ELR (cell line): ENCODE measurements around the gene MYZAP.

Experiments used
- DNase-seq: peaks from one replicate; pipeline ENCODE4 v3.0.0-alpha.2; 2015; ENCODE audit warnings: low read depth

The MYZAP gene

DNA sequence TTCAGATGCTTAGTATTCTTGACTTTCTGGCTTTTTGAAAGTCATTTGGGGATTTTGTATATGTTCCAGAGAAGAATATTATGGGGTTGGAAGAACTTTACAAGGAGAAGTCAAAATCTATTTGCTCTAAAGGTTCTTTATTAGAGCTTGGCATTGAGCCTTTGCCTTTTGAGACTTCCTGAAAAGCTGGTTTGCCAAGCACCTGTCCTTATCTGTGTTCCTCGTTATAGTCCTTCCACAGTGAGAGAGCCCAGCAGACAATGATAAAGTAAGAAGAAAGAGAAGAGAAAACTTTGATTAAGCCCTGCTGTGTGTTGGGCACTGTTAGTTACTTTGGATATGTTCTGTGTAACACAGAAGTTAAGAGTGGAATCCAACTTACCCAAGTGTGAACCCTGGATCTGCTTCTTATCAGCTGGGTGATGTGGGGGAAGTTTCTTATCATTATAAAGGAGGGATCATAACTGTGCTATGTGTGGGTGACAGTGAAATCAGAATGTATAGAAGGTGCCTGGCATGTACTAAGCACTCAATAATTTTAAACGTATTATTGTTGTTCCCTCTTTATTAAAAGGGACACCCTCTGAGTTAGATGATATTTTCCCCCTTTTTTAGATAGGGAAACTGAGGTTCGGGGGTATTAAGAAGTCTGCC, 70.5 kb downstream of the MYZAP start:
- no peak for DNase-seq

DNA sequence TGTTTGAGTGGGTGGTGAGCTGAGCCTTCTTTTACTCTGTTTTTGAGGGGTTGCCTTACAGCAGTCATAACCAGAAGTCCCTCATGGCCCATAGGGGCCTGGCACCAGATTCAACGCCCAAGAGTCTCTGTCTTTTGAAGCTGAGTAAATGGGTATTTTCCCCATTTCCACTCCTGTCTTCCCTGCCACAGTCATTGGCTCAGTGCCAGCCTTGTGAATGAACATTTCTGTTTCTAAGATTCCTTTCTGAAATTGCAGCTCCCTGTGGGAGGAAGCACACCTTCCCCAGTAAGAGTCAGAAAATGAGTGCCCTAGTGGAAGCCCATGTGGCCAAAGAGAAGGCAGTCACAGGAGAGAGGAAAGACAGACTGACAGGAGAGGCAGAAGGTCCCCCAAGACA, 71.1 kb downstream of the MYZAP start:
- DNase-seq = no peak

DNA sequence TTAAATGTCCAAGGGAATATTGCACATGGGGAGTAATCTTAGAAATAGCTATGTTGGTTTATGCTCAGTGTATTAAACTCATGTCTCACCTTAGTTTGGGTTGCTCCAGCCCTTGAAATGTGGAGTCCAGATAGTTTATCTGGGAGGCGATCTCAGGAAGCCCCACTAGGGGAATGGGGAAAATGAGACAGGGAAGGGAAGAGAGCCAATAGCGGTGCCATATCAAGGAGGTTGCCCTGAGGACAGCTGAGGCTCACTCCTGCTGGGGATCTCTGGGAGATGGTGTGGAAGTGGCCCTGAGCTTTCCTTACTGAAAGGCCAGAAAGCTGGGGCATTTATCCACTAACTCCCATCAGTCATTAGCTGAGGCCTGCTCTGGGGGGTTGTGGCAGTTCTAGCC, 71.6 kb downstream of the MYZAP start:
- no peak for DNase-seq

DNA sequence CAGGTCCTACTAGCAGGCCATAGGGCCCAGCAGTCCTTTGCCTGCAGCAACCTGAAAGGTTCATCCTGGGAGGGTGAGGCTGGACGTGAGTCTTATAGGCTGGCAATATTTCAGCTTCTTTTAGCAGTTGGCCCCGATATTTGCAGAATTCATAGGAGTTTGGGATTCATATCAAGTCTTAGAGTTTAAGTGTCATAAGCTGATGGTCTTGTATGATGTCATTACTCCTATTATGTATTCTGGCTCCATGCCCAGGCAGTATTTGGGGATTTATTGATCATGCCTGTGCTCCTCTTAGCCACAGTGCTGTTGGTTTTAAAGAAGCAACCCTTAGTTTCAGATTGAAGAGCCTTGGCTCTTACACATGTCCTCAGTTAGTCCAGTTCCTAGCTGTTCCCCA, 73.5 kb downstream of the MYZAP start:
- no peak for DNase-seq

DNA sequence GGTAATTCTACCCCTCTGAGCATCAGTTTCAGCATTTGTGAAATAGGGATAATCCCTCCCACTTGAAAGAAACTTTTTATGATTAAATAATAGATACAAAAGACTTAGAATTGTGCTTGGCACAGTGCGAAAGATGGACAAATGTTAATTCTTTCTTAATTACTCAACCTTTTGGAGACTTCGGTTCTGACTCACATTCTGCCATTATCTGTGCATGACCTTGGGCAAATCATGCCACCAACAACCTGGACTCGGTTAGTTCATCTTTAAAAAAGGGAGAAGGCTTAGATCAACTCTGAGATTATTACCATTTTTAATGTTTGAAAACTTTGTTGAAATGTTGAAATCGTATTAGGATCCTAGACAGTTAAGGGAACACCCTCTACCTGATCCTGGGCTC, 74.2 kb downstream of the MYZAP start:
- DNase-seq = peak; percentile 35

DNA sequence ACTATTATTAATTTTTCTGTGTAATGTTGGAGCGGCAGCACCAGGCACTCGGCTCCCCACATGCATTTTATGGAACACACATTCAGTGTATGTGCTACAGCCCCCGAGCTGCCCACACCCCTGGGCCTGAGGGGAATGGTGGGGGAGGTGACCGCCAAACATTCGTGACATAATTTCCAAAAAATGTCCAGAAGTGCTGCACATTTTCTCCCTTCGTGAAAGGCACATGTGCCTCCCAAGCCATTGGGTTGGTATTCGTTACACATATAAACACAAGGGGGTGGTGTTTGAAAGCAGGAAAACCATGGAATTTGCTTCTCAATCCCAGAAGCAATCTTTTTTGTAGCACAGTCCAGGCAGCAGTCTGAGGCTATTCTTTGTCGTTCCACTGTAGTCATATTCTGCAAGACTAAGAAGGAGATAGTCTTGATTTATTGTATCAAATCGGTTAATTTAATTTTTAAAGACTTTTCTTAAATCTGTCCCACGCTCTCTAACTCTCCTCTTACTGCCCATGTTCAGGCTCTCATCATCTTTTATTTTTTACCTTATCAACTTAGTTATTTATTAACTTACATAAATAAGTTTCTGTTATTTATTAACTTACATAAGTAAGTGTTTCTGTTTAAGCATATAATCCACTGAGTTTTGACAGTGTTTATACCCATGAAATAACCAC, 75.6 kb downstream of the MYZAP start:
- peak; percentile 84 for DNase-seq

DNA sequence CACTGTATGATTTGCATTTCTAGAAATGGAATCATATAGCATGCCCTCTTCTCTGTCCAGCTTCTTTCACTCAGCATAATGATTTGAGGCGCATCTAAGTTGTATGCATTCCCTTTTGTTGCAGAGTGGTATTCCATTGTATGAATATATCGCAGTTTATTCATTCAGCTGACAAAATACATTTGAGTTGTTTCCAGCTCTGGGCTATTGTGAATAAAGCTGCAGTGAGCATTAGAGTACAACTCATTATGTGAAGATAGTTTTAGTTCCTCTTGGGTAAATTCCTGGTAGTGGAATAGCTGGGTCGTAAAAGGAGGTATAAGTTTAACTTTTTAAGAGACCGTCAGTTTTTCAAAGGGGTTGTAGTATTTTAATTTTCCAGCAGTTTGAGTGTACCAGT, 76.3 kb downstream of the MYZAP start:
- DNase-seq = no peak

DNA sequence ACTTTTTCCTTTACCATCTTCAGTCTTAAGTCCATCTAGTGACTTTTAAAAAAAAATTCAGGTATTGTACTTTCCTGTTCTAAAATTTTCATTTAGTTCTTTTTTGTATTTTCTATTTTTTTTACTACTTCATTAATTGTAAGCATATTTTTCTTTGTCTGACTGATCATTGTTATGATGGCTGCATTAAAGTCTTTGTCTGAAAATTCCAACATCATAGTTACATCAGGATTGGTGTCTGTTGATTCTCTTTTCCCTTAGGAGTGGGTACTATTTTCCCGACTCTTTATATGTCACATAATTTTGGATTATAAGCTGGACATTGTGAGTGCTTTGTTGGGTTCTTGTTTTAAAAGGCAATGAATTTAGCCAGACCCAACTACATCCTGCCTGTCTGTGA, 79.9 kb downstream of the MYZAP start:
- peak; percentile 9 for DNase-seq

DNA sequence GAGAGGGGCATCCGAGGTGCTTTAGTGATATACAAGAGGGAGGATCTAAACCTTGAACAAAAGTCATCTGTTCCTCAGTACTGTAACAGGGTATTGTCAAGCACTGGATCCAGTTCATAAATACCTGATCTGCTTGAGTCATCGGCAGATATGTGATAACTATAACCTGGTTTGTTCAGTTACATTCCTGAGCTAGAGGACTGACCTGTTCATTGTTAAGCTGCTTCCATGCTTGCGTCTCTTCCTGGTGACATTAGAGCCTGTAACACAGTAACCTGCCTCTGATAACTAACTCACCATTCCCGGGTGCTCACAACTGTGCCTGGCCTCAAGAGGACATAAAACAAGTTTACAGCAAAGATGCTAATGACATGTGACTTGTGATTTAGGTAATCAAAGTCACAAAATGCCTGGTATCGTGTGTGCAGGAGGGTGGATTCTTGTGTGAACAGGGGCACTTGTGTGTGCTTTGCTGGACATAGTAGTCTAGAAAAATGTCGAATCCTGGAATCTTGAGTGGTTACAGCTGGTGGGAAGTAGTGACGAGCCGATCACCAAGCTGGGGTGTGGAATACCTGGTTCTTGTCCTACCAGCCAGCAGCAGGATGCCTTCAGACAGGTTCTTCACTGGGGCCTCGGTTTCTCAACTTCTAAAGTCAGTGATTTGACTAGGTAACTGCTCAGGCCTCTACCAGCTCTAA, 83.9 kb downstream of the MYZAP start:
- no peak for DNase-seq

DNA sequence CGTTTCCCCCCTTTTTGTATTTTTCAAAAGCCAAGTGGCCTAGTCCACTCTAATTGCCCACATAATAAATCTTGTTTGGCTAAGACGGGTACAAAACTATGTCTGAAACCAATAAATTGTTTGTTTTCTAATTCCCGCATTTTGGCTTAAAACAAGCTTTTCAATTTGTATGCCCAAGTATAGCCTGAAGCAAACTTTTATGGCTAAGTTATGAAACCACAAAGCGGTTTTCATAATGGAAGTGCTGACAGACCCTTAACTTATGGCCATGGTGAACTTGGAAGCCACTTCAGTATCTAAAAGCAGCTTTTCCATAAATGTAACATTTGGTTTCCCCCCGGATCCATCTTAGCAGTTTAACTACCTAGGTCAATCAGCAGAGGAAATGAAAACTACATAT, 84.9 kb downstream of the MYZAP start:
- DNase-seq = no peak

DNA sequence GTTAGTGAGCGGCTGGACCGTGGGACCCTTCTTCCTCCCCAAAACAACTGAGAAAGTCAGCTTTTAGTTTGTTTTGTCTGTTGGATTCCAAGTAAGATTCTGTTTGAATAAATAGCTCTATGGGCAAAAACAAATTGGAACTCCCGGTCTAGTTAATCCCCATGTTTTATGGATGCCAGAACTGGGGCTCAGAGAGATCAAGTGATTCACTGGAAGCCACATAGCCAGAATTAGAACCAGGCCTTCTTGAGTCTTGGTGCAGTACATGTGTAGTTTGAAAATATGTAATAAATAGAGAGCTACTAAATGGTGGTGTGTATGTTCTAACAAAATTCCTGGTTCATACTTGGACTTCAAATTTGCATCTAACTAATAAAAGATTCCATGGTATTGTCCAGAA, 85.5 kb downstream of the MYZAP start:
- DNase-seq = no peak

DNA sequence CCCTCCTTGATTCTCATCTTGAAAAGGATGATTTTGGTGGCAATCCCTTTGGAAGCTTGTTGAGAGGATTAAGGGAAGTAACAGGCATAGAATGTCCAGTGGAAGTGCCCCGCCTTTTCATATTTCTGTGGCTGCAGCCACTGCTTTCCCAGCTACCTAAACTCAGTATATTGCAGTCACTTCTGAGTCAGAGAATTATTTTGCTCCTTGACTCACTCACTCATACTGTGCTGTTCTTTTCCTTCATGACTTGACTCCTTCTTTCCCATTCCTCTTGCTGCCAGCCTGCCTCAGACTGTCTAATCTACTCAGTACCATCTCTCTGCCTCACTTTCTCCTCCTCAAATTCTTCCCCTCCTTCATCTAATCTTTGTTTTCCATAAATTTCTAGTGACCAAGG, 88.3 kb downstream of the MYZAP start:
- DNase-seq = peak; percentile 87

DNA sequence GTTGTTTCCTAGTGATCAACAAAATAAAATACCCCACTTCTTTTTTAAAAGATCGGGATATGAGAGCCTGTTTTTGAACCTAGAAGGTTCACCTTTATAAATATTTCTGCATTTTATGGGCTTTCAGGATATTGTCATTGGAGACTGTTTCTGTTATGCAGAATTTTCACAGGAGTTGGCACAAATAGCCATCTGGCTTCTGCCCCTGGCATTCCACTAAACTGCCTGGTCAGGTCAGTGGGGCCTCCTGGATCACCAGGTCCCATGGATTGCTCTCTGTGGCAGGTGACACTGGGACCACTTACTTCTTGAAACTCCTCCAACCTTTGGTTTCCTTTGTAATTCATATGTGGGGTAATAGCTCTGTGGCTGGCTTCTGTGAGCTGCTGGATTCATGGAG, 89.3 kb downstream of the MYZAP start:
- no peak for DNase-seq

DNA sequence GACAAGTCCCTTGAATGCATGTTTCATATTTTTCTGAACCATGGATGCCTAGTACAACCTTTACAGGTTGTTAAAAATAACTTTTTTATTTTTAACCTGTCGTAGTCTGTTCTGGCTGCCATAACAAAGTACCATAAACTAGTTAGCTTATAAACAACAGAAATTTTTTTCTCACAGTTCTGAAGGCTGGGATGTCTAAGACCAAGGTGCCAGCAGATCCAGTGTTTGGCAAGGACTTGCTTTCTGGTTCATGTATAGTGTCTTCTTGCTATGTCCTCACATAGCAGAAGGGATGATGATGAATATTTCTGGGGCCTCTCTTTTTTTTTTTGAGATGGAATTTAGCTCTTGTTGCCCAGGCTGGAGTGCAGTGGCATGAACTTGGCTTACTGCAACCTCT, 91.8 kb downstream of the MYZAP start:
- no peak for DNase-seq

DNA sequence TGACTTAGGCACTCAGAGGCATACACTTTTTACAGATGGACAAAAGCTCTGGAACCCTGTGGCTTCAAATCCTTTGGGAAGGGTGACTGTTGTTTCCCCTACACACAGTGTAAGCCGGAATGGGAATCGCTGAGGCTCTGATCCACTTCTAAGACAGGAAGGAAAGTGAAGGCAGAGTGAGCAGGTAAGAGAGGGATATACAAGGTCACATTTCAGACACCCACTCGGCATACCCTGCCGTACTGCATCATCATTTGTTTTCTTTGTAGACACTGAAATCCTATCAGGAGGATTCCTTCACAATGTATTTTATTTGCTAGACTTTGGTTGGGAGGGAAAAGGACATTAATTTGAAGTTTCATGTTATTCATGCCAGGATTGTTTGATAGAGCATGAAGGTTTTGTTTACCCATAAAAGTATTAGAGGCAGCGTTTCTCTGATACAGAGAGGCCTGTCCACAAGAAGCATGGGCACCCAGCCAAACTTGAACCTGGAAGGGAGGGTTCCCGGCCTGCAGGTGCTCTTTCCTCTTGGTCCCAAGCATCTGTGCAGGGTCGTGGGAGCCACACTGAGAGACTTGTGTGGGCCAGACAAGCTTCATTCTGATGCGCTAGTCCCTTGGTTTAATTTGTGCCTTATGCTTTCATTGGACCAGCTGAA, 92.9 kb downstream of the MYZAP start:
- DNase-seq = no peak

DNA sequence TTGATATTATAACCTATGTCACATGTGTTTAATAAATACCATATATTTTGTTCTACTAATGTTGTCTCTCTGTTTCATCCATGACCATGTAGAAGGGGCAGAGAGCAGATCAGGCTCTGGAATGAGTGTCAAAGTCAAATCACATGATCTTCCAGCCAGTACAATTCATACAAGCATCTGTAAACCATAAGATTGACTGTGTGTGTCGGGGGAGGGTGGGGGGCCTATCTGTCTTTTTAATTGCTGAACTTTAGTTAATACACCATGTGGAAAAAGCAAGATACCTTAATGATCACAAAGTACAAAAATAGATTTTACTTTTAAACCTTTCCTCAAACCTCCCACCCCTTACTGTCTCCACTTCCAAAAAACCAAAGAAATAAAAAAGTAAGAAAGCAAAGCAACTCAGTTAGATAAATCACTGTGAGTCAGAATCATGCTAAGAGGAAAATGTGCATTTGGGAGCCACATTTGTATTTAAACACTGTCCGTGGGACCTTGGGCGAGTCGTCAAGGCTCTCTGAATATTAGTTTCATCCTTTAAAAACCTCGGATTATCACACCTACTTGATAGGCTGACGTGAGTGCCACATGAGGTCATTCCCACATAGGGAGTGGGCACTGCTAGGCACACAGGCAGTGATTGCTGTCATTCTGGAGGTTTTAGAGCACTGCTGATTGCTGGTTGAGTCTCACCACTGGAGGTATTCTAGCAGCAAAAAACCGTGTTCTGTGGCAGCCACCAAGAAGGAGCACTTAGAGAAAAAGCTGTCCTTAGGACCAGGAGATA, 93.8 kb downstream of the MYZAP start:
- peak; percentile 6 for DNase-seq

DNA sequence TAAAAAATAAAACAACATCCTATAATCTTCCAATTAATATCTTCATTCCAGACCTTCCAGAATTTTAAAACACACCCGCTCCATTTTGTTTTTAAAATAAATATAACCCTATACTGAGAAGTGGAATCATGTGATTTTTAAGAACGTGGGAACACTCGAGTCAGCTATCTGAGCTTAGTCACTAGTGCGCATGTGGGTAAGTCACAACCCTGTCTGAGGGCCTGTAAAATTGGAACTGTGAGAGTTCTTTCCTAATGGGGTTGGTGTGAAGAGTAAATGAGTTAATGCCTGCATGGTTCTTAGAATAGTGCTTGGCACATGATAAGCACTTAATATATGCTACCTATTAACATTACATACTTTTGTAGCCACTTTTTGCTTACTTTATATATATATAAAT, 95.0 kb downstream of the MYZAP start:
- DNase-seq = peak; percentile 9

DNA sequence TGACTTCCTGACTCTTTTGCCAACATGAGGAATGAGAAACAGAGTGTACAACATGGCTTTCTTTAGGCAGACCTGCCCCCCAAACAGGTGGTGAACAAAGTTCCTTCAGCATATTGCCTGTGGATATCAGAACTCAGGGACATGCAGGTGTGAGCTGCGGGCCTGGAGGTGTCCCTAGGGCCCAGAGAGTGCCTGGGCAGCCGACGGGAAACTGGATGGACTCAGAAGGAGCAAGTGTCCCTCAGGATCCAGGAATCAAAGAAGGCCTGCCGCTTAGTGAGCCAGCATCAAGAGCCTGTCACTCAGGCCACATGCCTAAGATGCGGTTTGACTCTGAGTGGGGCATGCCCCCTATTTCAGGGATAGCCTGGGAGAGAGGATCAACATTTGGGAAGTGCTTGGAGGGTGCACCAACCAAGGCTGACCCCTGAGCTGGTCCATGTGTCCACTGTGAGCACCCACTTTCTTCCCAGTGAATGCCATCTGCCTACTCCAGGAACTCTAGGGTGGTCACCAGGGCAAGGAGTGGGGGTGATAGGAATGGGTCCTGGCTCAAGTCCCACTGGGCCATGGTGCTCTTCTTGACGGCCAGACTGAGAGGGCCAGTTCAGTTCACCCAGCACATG, 98.8 kb downstream of the MYZAP start:
- DNase-seq = no peak

DNA sequence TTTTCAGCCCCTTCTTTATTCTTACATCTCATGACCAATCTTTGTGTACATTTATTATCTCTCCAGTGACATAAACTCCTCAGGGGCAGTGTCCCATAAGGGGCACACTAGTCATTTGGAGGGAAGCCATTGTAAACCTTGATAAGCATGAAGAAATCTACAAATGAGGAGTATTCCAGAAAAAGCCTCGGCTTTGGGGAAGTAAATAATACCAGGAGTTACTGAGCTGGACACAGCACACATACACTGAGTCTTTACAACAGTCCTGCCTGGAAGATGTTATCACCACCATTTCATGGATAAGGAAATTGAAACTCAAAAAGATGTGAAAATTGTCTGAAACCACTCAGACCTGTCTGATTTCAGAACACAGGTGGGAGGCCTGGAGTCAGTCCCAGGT, 99.4 kb downstream of the MYZAP start:
- DNase-seq = no peak

DNA sequence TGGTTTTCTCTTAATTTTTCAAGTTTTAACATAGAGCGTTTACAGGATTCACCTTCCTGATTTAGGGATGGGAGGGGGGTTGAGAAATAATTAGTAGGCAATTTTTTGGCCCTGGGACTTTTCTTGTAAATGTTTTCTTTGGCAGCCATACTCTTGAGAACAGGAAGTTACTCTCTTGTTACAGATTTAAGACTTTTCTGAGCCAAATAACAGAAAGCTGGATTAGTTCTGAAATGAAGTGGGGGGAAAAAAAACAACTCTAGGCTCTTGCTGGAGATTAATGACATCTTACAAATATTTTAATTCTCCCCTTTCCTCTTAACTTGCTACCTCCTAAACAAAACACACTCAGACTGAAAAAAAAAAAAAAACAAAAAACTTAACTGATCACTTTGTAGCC, 101.0 kb downstream of the MYZAP start:
- no peak for DNase-seq

DNA sequence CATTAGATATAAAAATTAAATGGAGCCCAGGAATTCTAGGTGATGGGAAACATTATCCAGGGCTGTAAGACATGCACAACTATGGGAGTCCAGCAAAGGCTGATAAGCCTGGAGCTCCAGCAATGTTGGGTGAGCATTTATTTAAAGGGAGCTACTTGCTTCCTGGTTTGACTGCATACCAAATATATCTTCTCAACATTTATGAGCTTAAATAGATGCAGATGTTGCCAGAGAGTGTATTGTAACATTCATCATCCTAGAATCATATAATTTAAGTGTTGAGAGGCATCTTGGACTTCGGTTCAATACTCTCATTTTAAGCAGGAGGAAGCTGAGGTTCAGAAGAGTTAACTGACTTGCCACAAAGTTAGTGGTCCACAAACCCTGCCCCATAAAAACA, 102.6 kb downstream of the MYZAP start:
- DNase-seq = no peak

DNA sequence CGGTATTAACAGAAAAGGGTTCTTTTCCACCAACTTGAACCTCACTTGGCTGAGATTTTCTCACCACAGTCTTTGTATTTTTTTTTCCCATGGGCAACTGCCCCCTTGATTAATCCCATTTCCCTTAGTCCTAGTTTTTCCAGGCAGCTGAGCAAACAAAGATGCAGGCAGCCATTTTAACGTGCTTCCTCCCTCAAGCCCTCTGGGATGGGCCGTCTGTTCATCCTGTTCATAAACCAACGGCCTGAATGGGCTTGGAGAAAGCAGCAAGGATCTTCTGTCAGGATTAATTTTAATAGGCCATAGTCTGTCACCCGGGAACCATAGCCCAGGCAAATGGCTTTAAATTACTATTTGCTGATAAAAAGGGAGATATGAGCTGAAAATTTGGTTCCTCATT, 104.4 kb downstream of the MYZAP start:
- DNase-seq = no peak
